ENCODE results near the gene SLC9A9.

DNA sequence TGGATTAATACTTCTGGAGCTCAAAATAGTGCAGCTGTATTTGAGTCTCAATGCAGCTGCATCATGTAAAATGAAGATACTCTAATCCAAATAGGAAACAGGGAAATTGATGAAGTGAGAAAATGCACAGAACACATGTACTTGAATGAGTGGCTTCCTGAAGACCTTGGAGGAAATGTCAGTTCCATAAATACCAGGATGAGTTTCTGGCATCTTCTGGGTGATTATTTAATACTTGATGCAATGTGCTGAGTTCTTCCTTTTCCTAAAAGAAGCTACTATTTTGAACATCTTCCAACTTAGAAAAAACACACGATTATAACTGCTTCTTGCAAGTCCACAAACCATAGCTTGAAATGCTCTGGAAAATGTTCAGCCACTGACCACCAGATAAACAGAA is 162.8 kb downstream of the SLC9A9 start:
- TF ChIP-seq, protein P1, sequence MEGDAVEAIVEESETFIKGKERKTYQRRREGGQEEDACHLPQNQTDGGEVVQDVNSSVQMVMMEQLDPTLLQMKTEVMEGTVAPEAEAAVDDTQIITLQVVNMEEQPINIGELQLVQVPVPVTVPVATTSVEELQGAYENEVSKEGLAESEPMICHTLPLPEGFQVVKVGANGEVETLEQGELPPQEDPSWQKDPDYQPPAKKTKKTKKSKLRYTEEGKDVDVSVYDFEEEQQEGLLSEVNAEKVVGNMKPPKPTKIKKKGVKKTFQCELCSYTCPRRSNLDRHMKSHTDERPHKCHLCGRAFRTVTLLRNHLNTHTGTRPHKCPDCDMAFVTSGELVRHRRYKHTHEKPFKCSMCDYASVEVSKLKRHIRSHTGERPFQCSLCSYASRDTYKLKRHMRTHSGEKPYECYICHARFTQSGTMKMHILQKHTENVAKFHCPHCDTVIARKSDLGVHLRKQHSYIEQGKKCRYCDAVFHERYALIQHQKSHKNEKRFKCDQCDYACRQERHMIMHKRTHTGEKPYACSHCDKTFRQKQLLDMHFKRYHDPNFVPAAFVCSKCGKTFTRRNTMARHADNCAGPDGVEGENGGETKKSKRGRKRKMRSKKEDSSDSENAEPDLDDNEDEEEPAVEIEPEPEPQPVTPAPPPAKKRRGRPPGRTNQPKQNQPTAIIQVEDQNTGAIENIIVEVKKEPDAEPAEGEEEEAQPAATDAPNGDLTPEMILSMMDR (IDR thresholded peaks at IDR 0.05) = no peak
- TF ChIP-seq POLR2A (IDR thresholded peaks at IDR 0.05) (no peak), EP300 (IDR thresholded peaks at IDR 0.05) (no peak)

Data from gastroesophageal sphincter (tissue), 3 donors.